ENCODE measurements around the gene LPGAT1.
A peak's percentile ranks its signal among the peaks of the same experiment; 100 is the strongest.

Gene LPGAT1

GRCh38 chr1:211756471-211757020 lies 74.0 kb downstream of the LPGAT1 start:
- no peak for DNase-seq

GRCh38 chr1:211753649-211754251 lies 76.8 kb downstream of the LPGAT1 start:
- DNase-seq = no peak

- no peak for DNase-seq
These were observed 77.5 kb downstream of the LPGAT1 start for GRCh38 chr1:211752951-211753486.

- no peak for DNase-seq
These were observed 78.2 kb downstream of the LPGAT1 start for GRCh38 chr1:211752317-211752716.

- no peak for DNase-seq
These were observed 79.1 kb downstream of the LPGAT1 start for GRCh38 chr1:211751438-211751837.

GRCh38 chr1:211750599-211750998 lies 80.0 kb downstream of the LPGAT1 start:
- no peak for DNase-seq

- no peak for DNase-seq
These were observed 81.3 kb downstream of the LPGAT1 start for GRCh38 chr1:211749251-211749650.

GRCh38 chr1:211748810-211749209 lies 81.8 kb downstream of the LPGAT1 start:
- no peak for DNase-seq

GRCh38 chr1:211742889-211743529 lies 87.6 kb downstream of the LPGAT1 start:
- DNase-seq = no peak

GRCh38 chr1:211742272-211742671 lies 88.3 kb downstream of the LPGAT1 start:
- DNase-seq = no peak

GRCh38 chr1:211741788-211742187 lies 88.8 kb downstream of the LPGAT1 start:
- DNase-seq = no peak

- DNase-seq = no peak
These were observed 89.4 kb downstream of the LPGAT1 start for GRCh38 chr1:211741116-211741515.

GRCh38 chr1:211739671-211740411 lies 90.7 kb downstream of the LPGAT1 start:
- DNase-seq = no peak

- no peak for DNase-seq
These were observed 91.8 kb downstream of the LPGAT1 start for GRCh38 chr1:211738691-211739301.

GRCh38 chr1:211738096-211738690 lies 92.4 kb downstream of the LPGAT1 start:
- DNase-seq = no peak

GRCh38 chr1:211737115-211738035 lies 93.2 kb downstream of the LPGAT1 start:
- DNase-seq = no peak

- DNase-seq = no peak
These were observed 94.1 kb downstream of the LPGAT1 start for GRCh38 chr1:211736351-211736915.

GRCh38 chr1:211735208-211736170 lies 95.1 kb downstream of the LPGAT1 start:
- no peak for DNase-seq

GRCh38 chr1:211734791-211735190 lies 95.8 kb downstream of the LPGAT1 start:
- peak; percentile 50 to 65 for DNase-seq

GRCh38 chr1:211734359-211734758 lies 96.2 kb downstream of the LPGAT1 start:
- peak in 1 of 2 experiments; percentile 42 for DNase-seq
